KMS-11 (cell line): Measurements from ENCODE around the gene METTL8.
"Not testable (repeated sequence)": the region's sequence is repeated elsewhere in the genome, so short reads cannot be mapped to it uniquely, and the experiment has no call there.

Source experiments
- H2AFZ ChIP-seq: fragments of 200-600 bp; sonication (generic); 2 replicates; pipeline ENCODE4 v1.6.1; 2016; ENCODE audit warnings: antibody characterized with exemption, mixed run types, low read depth
- H3K27ac ChIP-seq: fragments of 200-600 bp; sonication (generic); 2 replicates; pipeline ENCODE4 v1.6.1; 2016; ENCODE audit warnings: mild to moderate bottlenecking, mixed run types
- H3K27me3 ChIP-seq: fragments of 200-600 bp; sonication (generic); 2 replicates; pipeline ENCODE4 v1.6.1; 2017; ENCODE audit warnings: mild to moderate bottlenecking, low read depth, mixed run types, moderate library complexity; ENCODE audit not compliant: insufficient read depth
- H3K36me3 ChIP-seq: fragments of 200-600 bp; sonication (generic); 2 replicates; pipeline ENCODE4 v1.6.1; 2017; ENCODE audit warnings: mild to moderate bottlenecking, mixed run types; ENCODE audit not compliant: insufficient read depth
- H3K4me1 ChIP-seq: fragments of 200-600 bp; sonication (generic); 2 replicates; pipeline ENCODE4 v1.6.1; 2016; ENCODE audit warnings: mild to moderate bottlenecking, low read depth, mixed run types; ENCODE audit not compliant: poor library complexity, severe bottlenecking
- H3K4me2 ChIP-seq: fragments of 200-600 bp; sonication (generic); 2 replicates; pipeline ENCODE4 v1.7.0; 2016; ENCODE audit warnings: mild to moderate bottlenecking, mixed run types
- H3K4me3 ChIP-seq: fragments of 200-600 bp; sonication (generic); IDR thresholded peaks from 2 replicates; pipeline ENCODE4 v1.6.1; 2017; ENCODE audit warnings: low read depth, low read length, mixed read lengths; ENCODE audit not compliant: insufficient read depth
- H3K79me2 ChIP-seq: fragments of 200-600 bp; sonication (generic); 2 replicates; pipeline ENCODE4 v1.6.1; 2016; ENCODE audit warnings: low read depth, mixed run types; ENCODE audit not compliant: insufficient read depth
- H3K9ac ChIP-seq: fragments of 200-600 bp; sonication (generic); 2 replicates; pipeline ENCODE4 v1.6.1; 2016; ENCODE audit warnings: mild to moderate bottlenecking, mixed run types
- H4K20me1 ChIP-seq: fragments of 200-600 bp; sonication (generic); 2 replicates; pipeline ENCODE4 v1.6.1; 2016; ENCODE audit warnings: mild to moderate bottlenecking, mixed run types; ENCODE audit not compliant: insufficient read depth
- CTCF ChIP-seq: fragments of 200-600 bp; sonication (generic); conservative IDR thresholded peaks from 2 replicates; pipeline ENCODE4 v1.6.1; 2017; ENCODE audit warnings: low read depth, mild to moderate bottlenecking, antibody characterized with exemption, low read length, moderate library complexity, mixed read lengths

Gene METTL8

GRCh38 chr2:171419333-171419732 lies 14.5 kb downstream of the METTL8 start:
- Histone ChIP-seq H3K79me2 (no peaks in the 10 kb centered on the region; the same call in 1 of the 2 replicates), H3K27me3 (no peaks in the 10 kb centered on the region), H3K4me2 (no peak overlapping the region), H3K4me1 (peaks cover 3% of the 10 kb centered on the region), H3K9ac (no peak overlapping the region), H3K27ac (no peak overlapping the region), H4K20me1 (no peaks in the 10 kb centered on the region), H3K36me3 (no peaks in the 10 kb centered on the region), H2AFZ (no peak overlapping the region), H3K4me3 (no peak overlapping the region)
- no peak for TF ChIP-seq CTCF

GRCh38 chr2:171416009-171416926 lies 17.5 kb downstream of the METTL8 start:
- H3K36me3 ChIP-seq = no peaks in the 10 kb centered on the region; the same call in 1 of the 2 replicates
- no peaks in the 10 kb centered on the region; the same call in 1 of the 2 replicates for H3K79me2 ChIP-seq
- H3K27me3 ChIP-seq = no peaks in the 10 kb centered on the region
- no peak overlapping the region for H3K27ac ChIP-seq
- TF ChIP-seq CTCF = peak; percentile 86
- H2AFZ ChIP-seq = no peak overlapping the region
- H3K4me1 ChIP-seq = peaks cover 3% of the 10 kb centered on the region
- no peaks in the 10 kb centered on the region for H4K20me1 ChIP-seq
- H3K4me2 ChIP-seq = 0 out of 2 replicates have a peak overlapping the region, but pooled peaks have one; percentile 0
- H3K4me3 ChIP-seq = no peak overlapping the region
- no peak overlapping the region for H3K9ac ChIP-seq

GRCh38 chr2:171414645-171415044 lies 19.1 kb downstream of the METTL8 start:
- H3K36me3 ChIP-seq, H3K27ac ChIP-seq, H4K20me1 ChIP-seq, H3K79me2 ChIP-seq, H2AFZ ChIP-seq, H3K9ac ChIP-seq, H3K4me3 ChIP-seq, H3K4me1 ChIP-seq, H3K4me2 ChIP-seq, H3K27me3 ChIP-seq: not testable (repeated sequence)

DNA sequence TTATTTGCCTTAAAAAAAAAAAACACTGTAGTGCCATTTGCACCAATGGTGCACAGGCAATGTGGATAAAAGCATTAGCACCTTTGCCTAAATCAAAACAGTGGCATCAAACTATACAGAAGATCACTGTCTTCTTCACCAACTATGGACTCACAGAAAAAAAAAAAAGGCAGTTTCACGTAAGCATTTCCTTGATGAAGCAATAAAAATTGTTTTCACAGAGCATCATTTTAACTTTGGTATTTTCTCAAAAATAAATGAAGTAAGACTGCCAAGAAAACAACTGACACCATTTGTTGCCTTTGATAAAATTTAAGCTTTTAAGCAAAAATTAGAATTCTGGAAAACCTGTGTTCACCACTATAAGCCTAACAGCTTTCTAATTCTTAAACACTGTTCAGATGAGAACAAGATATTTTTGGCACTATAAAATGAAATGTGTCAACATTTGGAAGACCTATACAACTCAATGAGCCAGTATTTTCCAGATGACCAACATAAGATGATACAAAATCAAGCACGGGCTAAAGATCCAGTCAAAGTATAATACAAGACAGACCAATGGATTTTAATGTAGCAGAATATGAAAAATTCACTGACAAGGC lies 21.1 kb downstream of the METTL8 start:
- H3K27ac ChIP-seq = no peak overlapping the region
- no peaks in the 10 kb centered on the region; the same call in 1 of the 2 replicates for H3K36me3 ChIP-seq
- no peaks in the 10 kb centered on the region for H4K20me1 ChIP-seq
- H3K79me2 ChIP-seq = no peaks in the 10 kb centered on the region
- H3K9ac ChIP-seq = no peak overlapping the region
- no peak for TF ChIP-seq CTCF
- H2AFZ ChIP-seq = no peak overlapping the region
- peaks cover 10% of the 10 kb centered on the region for H3K4me1 ChIP-seq
- H3K4me2 ChIP-seq = no peak overlapping the region
- H3K27me3 ChIP-seq = no peaks in the 10 kb centered on the region
- no peak overlapping the region for H3K4me3 ChIP-seq
